SK-N-MC (cell line): Measurements from ENCODE around the gene PTPRN2.

Experiments used
- EZH2 ChIP-seq: fragments of 200-600 bp; sonication (generic); IDR thresholded peaks from one replicate; pipeline ENCODE4 v1.6.1; 2017; ENCODE audit warnings: antibody characterized with exemption
- POLR2AphosphoS5 ChIP-seq: IDR thresholded peaks from 2 replicates; pipeline ENCODE4 v1.6.1; 2012; ENCODE audit warnings: mild to moderate bottlenecking, low read depth, low read length, borderline replicate concordance

DNA sequence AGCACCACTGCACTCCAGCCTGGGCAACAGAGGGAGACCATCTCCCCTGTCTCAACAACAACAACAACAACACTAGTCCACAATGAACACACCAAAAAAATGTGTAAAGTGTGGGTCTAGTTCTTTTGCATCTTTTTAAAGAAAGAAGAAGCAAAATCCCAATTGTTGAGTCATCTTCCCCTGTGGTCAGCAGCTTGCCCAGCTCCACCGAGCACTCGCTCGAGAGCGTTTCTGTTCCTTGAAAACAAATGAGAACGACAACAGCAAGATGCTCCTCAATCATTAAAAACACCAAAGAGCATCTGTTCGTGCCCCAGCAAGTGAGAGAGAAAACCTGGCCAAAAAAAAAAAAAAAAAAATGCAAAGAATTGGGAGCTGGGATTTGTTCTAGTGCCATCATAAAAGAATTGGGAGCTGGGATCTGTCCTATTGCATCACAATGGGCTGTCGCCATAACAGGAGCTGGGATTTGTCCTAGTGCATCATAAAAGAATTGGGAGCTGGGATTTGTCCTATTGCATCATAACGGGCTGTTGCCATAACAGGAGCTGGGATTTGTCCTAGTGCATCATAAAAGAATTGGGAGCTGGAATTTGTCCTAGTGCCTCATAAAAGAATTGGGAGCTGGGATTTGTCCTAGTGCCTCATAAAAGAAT is 118.1 kb downstream of the PTPRN2 start:
- TF ChIP-seq POLR2AphosphoS5 (no peak), EZH2 (no peak)
